ENCODE data around the gene ZNF641.

Gene ZNF641

GRCh38 chr12:48342980-48343379 is 7.7 kb downstream of the ZNF641 start:
- H3K18ac ChIP-seq (ENCODE audit: low read length), result no peak overlapping the region
- H3K4ac ChIP-seq (ENCODE audit: low read depth, low read length), result no peak overlapping the region
- H4K91ac ChIP-seq (ENCODE audit: low read depth, low read length), result no peak overlapping the region
- WGBS (ENCODE audit: extremely low coverage, insufficient coverage, insufficient read length), result no CpG with 5 or more reads among the region's 8 CpGs
- no peak overlapping the region for H2BK5ac ChIP-seq (ENCODE audit: low read depth, low read length, poor library complexity)
- no peak overlapping the region for H4K12ac ChIP-seq (ENCODE audit: low read depth, low read length)
- no peak overlapping the region for H2AK5ac ChIP-seq (ENCODE audit: low read length)
- H3K36me3 ChIP-seq (ENCODE audit: control insufficient read depth in 1 of 2, insufficient read depth in 2 of 2, low read length in 2 of 2), result peaks cover 21 to 30% of the 10 kb centered on the region in 2 experiments
- no peak overlapping the region for H3K4me2 ChIP-seq (ENCODE audit: low read length)
- no peak overlapping the region for H4K8ac ChIP-seq (ENCODE audit: low read depth, low read length)
- no peak overlapping the region for H2AFZ ChIP-seq (ENCODE audit: insufficient read depth, low read length, poor library complexity)
- H3K14ac ChIP-seq (ENCODE audit: low read length), result no peak overlapping the region
- peaks cover 2% of the 10 kb centered on the region for H3K79me1 ChIP-seq (ENCODE audit: low read length)
- H3K9ac ChIP-seq (ENCODE audit: low read length), result no peak overlapping the region
- no peak for DNase-seq
- H3K4me1 ChIP-seq (ENCODE audit: control insufficient read depth in 1 of 2, insufficient read depth in 2 of 2, low read length in 2 of 2), result peaks cover 0 to 4% of the 10 kb centered on the region in 2 experiments
- H3K27me3 ChIP-seq (ENCODE audit: insufficient read depth, low read length), result no peaks in the 10 kb centered on the region
- H3K23ac ChIP-seq (ENCODE audit: low read length), result no peak overlapping the region
- peaks cover 4% of the 10 kb centered on the region for H3K9me3 ChIP-seq (ENCODE audit: insufficient read depth, low read depth, low read length)
- no peak overlapping the region for H3K4me3 ChIP-seq (ENCODE audit: low read depth, low read length)
- H3K27ac ChIP-seq (ENCODE audit: low read depth, low read length), result no peak overlapping the region
- H2BK120ac ChIP-seq (ENCODE audit: insufficient read depth, low read length, poor library complexity), result no peak overlapping the region
- no peak overlapping the region for H2BK12ac ChIP-seq (ENCODE audit: low read length)
- H3K79me2 ChIP-seq (ENCODE audit: control insufficient read depth, insufficient read depth, low read length, poor library complexity), result no peaks in the 10 kb centered on the region

GRCh38 chr12:48340943-48341342 is 9.8 kb downstream of the ZNF641 start:
- no peak overlapping the region for H2BK5ac ChIP-seq (ENCODE audit: low read depth, low read length, poor library complexity)
- no peak overlapping the region for H3K27ac ChIP-seq (ENCODE audit: low read depth, low read length)
- H3K9ac ChIP-seq (ENCODE audit: low read length), result no peak overlapping the region
- peaks cover 2% of the 10 kb centered on the region for H3K79me1 ChIP-seq (ENCODE audit: low read length)
- no peak overlapping the region for H3K23ac ChIP-seq (ENCODE audit: low read length)
- H3K18ac ChIP-seq (ENCODE audit: low read length), result no peak overlapping the region
- no peak overlapping the region for H3K14ac ChIP-seq (ENCODE audit: low read length)
- no peak for DNase-seq
- no peak overlapping the region for H4K91ac ChIP-seq (ENCODE audit: low read depth, low read length)
- peaks cover 11 to 15% of the 10 kb centered on the region in 2 experiments for H3K36me3 ChIP-seq (ENCODE audit: control insufficient read depth in 1 of 2, insufficient read depth in 2 of 2, low read length in 2 of 2)
- no peak overlapping the region for H2AFZ ChIP-seq (ENCODE audit: insufficient read depth, low read length, poor library complexity)
- H3K9me3 ChIP-seq (ENCODE audit: insufficient read depth, low read depth, low read length), result peaks cover 8% of the 10 kb centered on the region
- no peak overlapping the region for H2BK12ac ChIP-seq (ENCODE audit: low read length)
- WGBS (ENCODE audit: extremely low coverage, insufficient coverage, insufficient read length), result no CpG with 5 or more reads among the region's 2 CpGs
- no peak overlapping the region for H3K4ac ChIP-seq (ENCODE audit: low read depth, low read length)
- no peak overlapping the region for H3K4me3 ChIP-seq (ENCODE audit: low read depth, low read length)
- H2AK5ac ChIP-seq (ENCODE audit: low read length), result no peak overlapping the region
- no peaks in the 10 kb centered on the region for H3K79me2 ChIP-seq (ENCODE audit: control insufficient read depth, insufficient read depth, low read length, poor library complexity)
- H3K4me1 ChIP-seq (ENCODE audit: control insufficient read depth in 1 of 2, insufficient read depth in 2 of 2, low read length in 2 of 2), result peaks cover 0 to 2% of the 10 kb centered on the region in 2 experiments
- H3K4me2 ChIP-seq (ENCODE audit: low read length), result no peak overlapping the region
- no peak overlapping the region for H2BK120ac ChIP-seq (ENCODE audit: insufficient read depth, low read length, poor library complexity)
- no peak overlapping the region for H4K8ac ChIP-seq (ENCODE audit: low read depth, low read length)
- no peaks in the 10 kb centered on the region for H3K27me3 ChIP-seq (ENCODE audit: insufficient read depth, low read length)
- H4K12ac ChIP-seq (ENCODE audit: low read depth, low read length), result no peak overlapping the region

- no peak overlapping the region for H4K12ac ChIP-seq (ENCODE audit: low read depth, low read length)
- no peak overlapping the region for H3K4me3 ChIP-seq (ENCODE audit: low read depth, low read length)
- no peaks in the 10 kb centered on the region for H3K79me2 ChIP-seq (ENCODE audit: control insufficient read depth, insufficient read depth, low read length, poor library complexity)
- no peak overlapping the region for H2AFZ ChIP-seq (ENCODE audit: insufficient read depth, low read length, poor library complexity)
- no peak for DNase-seq
- no peak overlapping the region for H4K91ac ChIP-seq (ENCODE audit: low read depth, low read length)
- H3K79me1 ChIP-seq (ENCODE audit: low read length), result no peaks in the 10 kb centered on the region
- H3K4me2 ChIP-seq (ENCODE audit: low read length), result no peak overlapping the region
- H3K9ac ChIP-seq (ENCODE audit: low read length), result no peak overlapping the region
- no peak overlapping the region for H2AK5ac ChIP-seq (ENCODE audit: low read length)
- H3K18ac ChIP-seq (ENCODE audit: low read length), result no peak overlapping the region
- WGBS (ENCODE audit: extremely low coverage, insufficient coverage, insufficient read length), result no CpG with 5 or more reads among the region's 3 CpGs
- no peaks in the 10 kb centered on the region for H3K27me3 ChIP-seq (ENCODE audit: insufficient read depth, low read length)
- H2BK5ac ChIP-seq (ENCODE audit: low read depth, low read length, poor library complexity), result no peak overlapping the region
- peaks cover 11 to 15% of the 10 kb centered on the region in 2 experiments for H3K36me3 ChIP-seq (ENCODE audit: control insufficient read depth in 1 of 2, insufficient read depth in 2 of 2, low read length in 2 of 2)
- H3K4me1 ChIP-seq (ENCODE audit: control insufficient read depth in 1 of 2, insufficient read depth in 2 of 2, low read length in 2 of 2), result no peaks in the 10 kb centered on the region
- no peak overlapping the region for H3K23ac ChIP-seq (ENCODE audit: low read length)
- H3K4ac ChIP-seq (ENCODE audit: low read depth, low read length), result no peak overlapping the region
- peaks cover 8% of the 10 kb centered on the region for H3K9me3 ChIP-seq (ENCODE audit: insufficient read depth, low read depth, low read length)
- no peak overlapping the region for H4K8ac ChIP-seq (ENCODE audit: low read depth, low read length)
- no peak overlapping the region for H2BK12ac ChIP-seq (ENCODE audit: low read length)
- no peak overlapping the region for H3K27ac ChIP-seq (ENCODE audit: low read depth, low read length)
- no peak overlapping the region for H3K14ac ChIP-seq (ENCODE audit: low read length)
- no peak overlapping the region for H2BK120ac ChIP-seq (ENCODE audit: insufficient read depth, low read length, poor library complexity)
Observed at GRCh38 chr12:48339442-48340117, 11.1 kb downstream of the ZNF641 start.

GRCh38 chr12:48336564-48336963 is 14.2 kb downstream of the ZNF641 start:
- Histone ChIP-seq H2AK5ac (ENCODE audit: low read length) (no peak overlapping the region), H3K9ac (ENCODE audit: low read length) (no peak overlapping the region), H3K23ac (ENCODE audit: low read length) (no peak overlapping the region), H3K36me3 (ENCODE audit: control insufficient read depth in 1 of 2, insufficient read depth in 2 of 2, low read length in 2 of 2) (no peaks in the 10 kb centered on the region), H2BK120ac (ENCODE audit: insufficient read depth, low read length, poor library complexity) (no peak overlapping the region), H2BK5ac (ENCODE audit: low read depth, low read length, poor library complexity) (no peak overlapping the region), H3K27me3 (ENCODE audit: insufficient read depth, low read length) (no peaks in the 10 kb centered on the region), H3K4ac (ENCODE audit: low read depth, low read length) (no peak overlapping the region), H3K14ac (ENCODE audit: low read length) (no peak overlapping the region), H3K4me3 (ENCODE audit: low read depth, low read length) (no peak overlapping the region), H3K9me3 (ENCODE audit: insufficient read depth, low read depth, low read length) (peaks cover 4% of the 10 kb centered on the region), H3K79me1 (ENCODE audit: low read length) (no peaks in the 10 kb centered on the region), H4K91ac (ENCODE audit: low read depth, low read length) (no peak overlapping the region), H3K79me2 (ENCODE audit: control insufficient read depth, insufficient read depth, low read length, poor library complexity) (no peaks in the 10 kb centered on the region), H2BK12ac (ENCODE audit: low read length) (no peak overlapping the region), H4K12ac (ENCODE audit: low read depth, low read length) (no peak overlapping the region), H3K18ac (ENCODE audit: low read length) (no peak overlapping the region), H3K4me2 (ENCODE audit: low read length) (no peak overlapping the region), H3K4me1 (ENCODE audit: control insufficient read depth in 1 of 2, insufficient read depth in 2 of 2, low read length in 2 of 2) (no peaks in the 10 kb centered on the region), H2AFZ (ENCODE audit: insufficient read depth, low read length, poor library complexity) (no peak overlapping the region), H4K8ac (ENCODE audit: low read depth, low read length) (no peak overlapping the region), H3K27ac (ENCODE audit: low read depth, low read length) (no peak overlapping the region)
- DNase-seq, result peak in 1 of 2 donors; percentile 11
- no CpG with 5 or more reads among the region's 4 CpGs for WGBS (ENCODE audit: extremely low coverage, insufficient coverage, insufficient read length)
